Hematopoietic multipotent progenitor cell treated with erythropoietin and hydrocortisone succinate and interleukin-3 and kit ligand, for 4 days (in vitro differentiated cells): ENCODE results near the gene DSE.

Experiments
- DNase-seq: peaks from one replicate; pipeline ENCODE4 v3.0.0-alpha.2; 2015

DSE gene

GRCh38 chr6:116450185-116450710 is 79.5 kb downstream of the DSE start:
- no peak for DNase-seq

- DNase-seq = peak; percentile 87
These were observed 80.3 kb downstream of the DSE start for GRCh38 chr6:116450769-116451740.

- DNase-seq = no peak
These were observed 81.2 kb downstream of the DSE start for GRCh38 chr6:116451916-116452315.

- DNase-seq = no peak
These were observed 81.8 kb downstream of the DSE start for GRCh38 chr6:116452531-116452930.

GRCh38 chr6:116456106-116456505 is 85.4 kb downstream of the DSE start:
- no peak for DNase-seq

GRCh38 chr6:116456927-116457326 is 86.2 kb downstream of the DSE start:
- no peak for DNase-seq

- no peak for DNase-seq
These were observed 87.5 kb downstream of the DSE start for GRCh38 chr6:116458264-116458663.

GRCh38 chr6:116459927-116460326 is 89.2 kb downstream of the DSE start:
- no peak for DNase-seq

GRCh38 chr6:116461331-116461931 is 90.7 kb downstream of the DSE start, which contains the start of gene CALHM6:
Gene CALHM6 (plus strand): TSS chr6:116461375. CDS start chr6:116461930, 555 bp downstream.
- DNase-seq = no peak

- peak; percentile 81 for DNase-seq
These were observed 91.5 kb downstream of the DSE start for GRCh38 chr6:116461932-116462885.

GRCh38 chr6:116463301-116463700 is 92.6 kb downstream of the DSE start:
- no peak for DNase-seq

- peak; percentile 78 for DNase-seq
These were observed 94.5 kb downstream of the DSE start for GRCh38 chr6:116465246-116465645.

GRCh38 chr6:116467096-116467495 is 96.3 kb downstream of the DSE start:
- DNase-seq = no peak

GRCh38 chr6:116467514-116467913 is 96.8 kb downstream of the DSE start:
- no peak for DNase-seq

- peak; percentile 63 for DNase-seq
These were observed 97.5 kb downstream of the DSE start for GRCh38 chr6:116468293-116468692.

- no peak for DNase-seq
These were observed 100.8 kb downstream of the DSE start for GRCh38 chr6:116471531-116471930.

GRCh38 chr6:116472706-116473105 is 102.0 kb downstream of the DSE start:
- DNase-seq = no peak

- peak; percentile 55 for DNase-seq
These were observed 104.4 kb downstream of the DSE start for GRCh38 chr6:116475141-116475540.

- DNase-seq = peak; percentile 87
These were observed 105.4 kb downstream of the DSE start for GRCh38 chr6:116476002-116476678.

GRCh38 chr6:116482780-116483179 is 112.0 kb downstream of the DSE start:
- DNase-seq = no peak

- DNase-seq = no peak
These were observed 112.9 kb downstream of the DSE start for GRCh38 chr6:116483616-116484015.

- DNase-seq = no peak
These were observed 114.9 kb downstream of the DSE start for GRCh38 chr6:116485559-116486184.
